ENCODE data around the gene CLIC1.
A peak's percentile ranks its signal among the peaks of the same experiment; 100 is the strongest.

The CLIC1 gene

DNA sequence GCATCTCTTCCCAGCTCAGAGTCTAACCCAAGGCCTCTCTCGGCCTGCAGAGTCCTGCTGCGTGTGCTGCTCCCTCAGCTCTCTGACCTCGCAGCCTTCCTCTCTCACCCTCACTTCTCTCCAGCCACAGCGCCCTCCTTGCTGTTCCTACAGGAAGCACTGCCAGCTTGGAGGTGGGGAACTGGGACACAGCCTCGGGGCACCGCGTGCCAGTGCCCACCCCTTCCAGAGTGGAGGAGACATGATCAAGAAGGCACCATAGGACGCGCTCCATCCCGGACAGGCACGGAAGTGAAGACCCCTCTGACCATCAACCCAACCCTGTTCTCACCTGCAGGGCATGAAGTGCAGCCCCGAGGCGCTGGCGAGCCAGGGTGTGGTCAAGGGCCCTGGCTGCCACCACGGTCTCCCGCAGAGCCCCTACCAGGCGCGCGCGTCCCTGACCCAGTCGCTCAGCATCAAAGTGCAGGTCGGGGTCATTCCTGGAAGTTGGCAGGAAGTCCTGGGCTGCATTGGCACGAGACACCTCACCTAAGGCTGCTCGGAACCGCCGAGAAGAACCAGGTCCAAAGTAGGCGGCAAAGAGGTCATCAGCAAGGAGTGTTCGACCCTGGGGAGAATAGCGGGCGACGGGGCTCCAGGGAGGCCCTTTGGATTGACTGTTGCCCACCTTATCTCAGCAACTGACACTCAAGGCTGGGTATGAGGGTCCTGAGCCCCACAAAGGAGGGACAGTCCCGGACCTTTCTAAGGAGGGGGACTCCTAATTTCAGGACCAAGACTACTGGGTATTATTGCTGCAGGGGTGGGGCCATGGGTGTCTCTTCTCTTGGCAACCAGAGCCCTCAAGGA is 39.5 kb upstream of the CLIC1 start:
- TF ChIP-seq, protein P1, sequence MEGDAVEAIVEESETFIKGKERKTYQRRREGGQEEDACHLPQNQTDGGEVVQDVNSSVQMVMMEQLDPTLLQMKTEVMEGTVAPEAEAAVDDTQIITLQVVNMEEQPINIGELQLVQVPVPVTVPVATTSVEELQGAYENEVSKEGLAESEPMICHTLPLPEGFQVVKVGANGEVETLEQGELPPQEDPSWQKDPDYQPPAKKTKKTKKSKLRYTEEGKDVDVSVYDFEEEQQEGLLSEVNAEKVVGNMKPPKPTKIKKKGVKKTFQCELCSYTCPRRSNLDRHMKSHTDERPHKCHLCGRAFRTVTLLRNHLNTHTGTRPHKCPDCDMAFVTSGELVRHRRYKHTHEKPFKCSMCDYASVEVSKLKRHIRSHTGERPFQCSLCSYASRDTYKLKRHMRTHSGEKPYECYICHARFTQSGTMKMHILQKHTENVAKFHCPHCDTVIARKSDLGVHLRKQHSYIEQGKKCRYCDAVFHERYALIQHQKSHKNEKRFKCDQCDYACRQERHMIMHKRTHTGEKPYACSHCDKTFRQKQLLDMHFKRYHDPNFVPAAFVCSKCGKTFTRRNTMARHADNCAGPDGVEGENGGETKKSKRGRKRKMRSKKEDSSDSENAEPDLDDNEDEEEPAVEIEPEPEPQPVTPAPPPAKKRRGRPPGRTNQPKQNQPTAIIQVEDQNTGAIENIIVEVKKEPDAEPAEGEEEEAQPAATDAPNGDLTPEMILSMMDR (conservative IDR thresholded peaks at IDR 0.05), result no peak
- H3K27ac ChIP-seq, result no peak overlapping the region

DNA sequence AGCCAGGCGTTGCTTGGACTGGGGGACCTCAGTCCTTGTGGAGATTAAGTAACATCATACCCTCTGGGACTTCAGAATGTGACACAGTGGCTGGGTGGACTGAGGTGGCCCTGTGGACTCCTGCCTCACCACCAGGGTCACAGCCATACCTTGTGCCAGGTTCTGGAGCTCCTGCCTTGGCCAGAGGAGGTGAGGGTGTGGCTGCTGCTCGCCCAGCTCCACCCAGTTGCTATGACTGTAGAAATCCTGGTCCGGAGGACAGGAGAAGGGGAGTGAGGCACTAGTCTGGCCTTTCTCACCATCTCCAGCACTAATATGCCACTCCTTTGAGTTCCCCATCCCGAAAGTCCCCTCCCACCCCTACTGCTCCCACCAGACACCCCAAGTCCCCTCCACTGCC is 38.9 kb upstream of the CLIC1 start:
- TF ChIP-seq, protein P1 (conservative IDR thresholded peaks at IDR 0.05), result no peak

DNA sequence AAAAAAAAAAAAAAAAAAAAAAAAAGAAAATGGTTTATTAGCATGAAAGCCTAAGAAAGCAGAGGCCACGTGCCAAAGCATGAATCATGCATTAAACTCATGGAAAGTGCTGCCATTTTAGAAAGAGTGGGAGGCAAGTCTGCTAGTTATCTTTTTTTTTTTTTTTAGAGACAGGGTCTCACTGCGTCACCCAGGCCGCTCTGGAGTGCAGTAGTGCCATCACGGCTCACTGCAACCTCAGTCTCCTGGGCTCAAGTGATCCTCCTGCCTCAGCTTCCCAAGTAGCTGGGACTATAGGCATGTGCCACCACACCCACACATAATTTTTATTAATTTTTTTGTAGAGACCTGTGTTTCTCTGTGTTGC is 35.6 kb upstream of the CLIC1 start:
- TF ChIP-seq, protein P1 (conservative IDR thresholded peaks at IDR 0.05), result no peak
- no peak overlapping the region for H3K27ac ChIP-seq

More for the DNA sequence above, 38.9 kb upstream of the CLIC1 start:
- no peak overlapping the region for H3K27ac ChIP-seq

DNA sequence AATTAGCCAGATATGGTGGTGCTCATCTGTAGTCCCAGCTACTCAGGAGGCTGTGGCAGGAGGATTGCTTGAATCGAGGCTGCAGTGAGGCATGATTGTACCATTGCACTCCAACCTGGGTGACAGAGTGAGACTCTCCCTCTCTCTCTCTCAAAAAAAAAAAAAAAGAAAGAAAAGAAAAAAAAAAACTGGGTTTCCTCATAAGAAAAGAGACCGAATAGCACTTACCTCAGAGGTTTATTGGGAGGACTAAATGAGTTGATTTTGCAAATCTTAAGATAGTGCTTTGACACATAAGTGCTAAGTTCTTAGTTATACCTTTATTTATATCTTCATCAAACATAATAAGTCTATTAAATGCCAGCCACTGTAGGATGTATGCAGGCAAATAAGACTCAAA is 34.5 kb upstream of the CLIC1 start:
- TF ChIP-seq, protein P1 (conservative IDR thresholded peaks at IDR 0.05), result no peak
- H3K27ac ChIP-seq, result no peak overlapping the region

DNA sequence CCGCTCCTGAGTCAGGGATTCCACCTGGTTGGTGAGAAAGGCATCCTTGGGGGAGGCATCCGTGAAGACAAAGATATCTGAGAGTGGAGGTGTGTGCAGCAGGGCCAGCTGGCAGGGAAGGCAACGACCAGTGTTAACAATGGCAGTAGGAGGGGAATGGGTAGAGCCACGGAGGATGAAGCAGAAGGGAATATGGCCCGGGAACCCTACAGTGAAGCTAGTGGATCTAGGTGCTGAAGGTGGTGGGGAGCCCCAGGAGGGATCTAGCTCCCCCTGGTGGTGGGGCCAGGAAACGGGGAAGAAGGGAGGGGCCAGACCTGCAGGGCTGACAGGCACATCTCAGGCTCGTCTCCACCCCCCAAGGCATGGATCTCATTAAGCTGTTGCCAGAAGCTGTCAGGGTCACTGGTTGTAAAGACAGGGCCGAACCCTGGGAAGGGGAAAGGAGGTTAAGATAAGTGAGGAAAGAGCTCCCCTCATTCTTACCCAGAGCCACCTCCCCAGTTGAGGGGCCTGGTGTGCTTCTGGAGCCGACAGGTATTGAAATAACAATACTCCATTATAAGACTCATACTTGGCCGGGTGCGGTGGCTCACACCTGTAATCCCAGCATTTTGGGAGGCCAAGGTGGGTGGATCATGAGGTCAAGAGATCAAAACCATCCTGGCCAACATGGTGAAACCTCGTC is 33.5 kb upstream of the CLIC1 start:
- TF ChIP-seq, protein P1 (conservative IDR thresholded peaks at IDR 0.05), result peak; percentile 86
- H3K27ac ChIP-seq, result no peak overlapping the region

DNA sequence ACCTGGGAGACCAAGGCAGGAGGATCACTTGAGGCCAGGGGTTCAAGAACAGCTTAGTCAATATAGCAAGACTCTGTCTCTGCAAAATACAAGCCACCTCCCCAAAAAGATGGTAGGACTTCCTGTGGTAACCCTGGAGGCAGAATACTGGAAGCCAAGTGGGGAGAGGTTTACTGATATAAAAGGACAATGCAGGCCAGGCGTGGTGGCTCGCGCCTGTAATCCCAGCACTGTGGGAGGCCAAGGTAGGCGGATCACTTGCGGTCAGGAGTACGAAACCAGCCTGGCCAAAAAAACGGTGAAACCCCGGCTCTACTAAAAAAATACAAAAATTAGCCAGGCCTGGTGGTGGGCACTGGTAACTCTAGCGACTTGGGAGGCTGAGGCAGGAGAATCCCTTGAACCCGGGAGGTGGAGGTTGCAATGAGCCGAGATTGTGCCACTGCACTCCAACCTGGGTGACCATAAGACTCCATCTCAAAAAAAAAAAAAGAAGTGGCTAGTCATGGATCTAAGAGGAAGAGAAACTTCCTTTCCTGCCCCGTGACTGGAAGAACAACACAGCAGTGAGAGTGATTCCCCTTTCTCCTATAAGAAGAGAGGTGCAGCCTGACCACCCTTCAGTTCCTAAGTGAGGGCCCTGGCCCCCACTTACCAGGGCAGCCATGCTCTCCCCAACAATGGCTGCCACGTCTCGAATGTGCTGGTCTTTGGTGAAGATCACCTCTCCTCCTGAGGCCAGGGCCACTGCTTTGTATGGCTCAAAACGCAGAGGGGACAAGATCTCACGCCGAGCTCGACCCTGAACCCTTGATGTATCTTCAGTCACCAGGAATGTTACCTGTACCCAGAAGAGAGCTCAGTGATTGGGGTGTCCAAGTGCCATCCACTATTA is 32.3 kb upstream of the CLIC1 start:
- TF ChIP-seq, protein P1 (conservative IDR thresholded peaks at IDR 0.05), result no peak
- no peak overlapping the region for H3K27ac ChIP-seq
